NCI-H2171 treated with DMSO at 0.1 percent for 48 hours (cell line): ENCODE data around the gene CASD1.

Experiments used
- DNase-seq: peaks from one replicate; lab custom pipeline; 2025; lab: John Stamatoyannopoulos, UW

Gene CASD1

GRCh38 chr7:94580601-94581000 is 71.0 kb downstream of the CASD1 start:
- DNase-seq = peak; percentile 51

GRCh38 chr7:94584113-94584512 is 74.5 kb downstream of the CASD1 start:
- DNase-seq = no peak

GRCh38 chr7:94588075-94588474 is 78.5 kb downstream of the CASD1 start:
- DNase-seq = no peak

GRCh38 chr7:94590526-94591162 is 81.0 kb downstream of the CASD1 start:
- no peak for DNase-seq

DNA sequence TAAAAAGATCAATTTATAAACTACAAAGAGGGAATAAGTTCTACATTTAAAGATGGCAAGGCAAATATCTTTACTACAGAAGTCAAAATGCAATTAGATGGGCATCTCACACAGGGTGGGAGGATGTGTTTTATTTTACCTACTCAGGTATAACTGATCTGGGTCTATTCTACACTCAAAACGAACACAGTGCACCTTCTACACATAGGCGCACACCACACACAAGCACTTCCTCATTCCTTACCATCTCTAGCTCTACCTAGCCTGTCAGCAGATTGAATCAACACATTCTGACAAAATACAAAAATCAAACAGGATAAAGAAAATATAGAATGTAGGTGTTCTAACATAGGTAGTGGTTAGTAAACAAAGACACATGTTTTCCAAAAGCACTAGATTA is 81.6 kb downstream of the CASD1 start:
- no peak for DNase-seq

DNA sequence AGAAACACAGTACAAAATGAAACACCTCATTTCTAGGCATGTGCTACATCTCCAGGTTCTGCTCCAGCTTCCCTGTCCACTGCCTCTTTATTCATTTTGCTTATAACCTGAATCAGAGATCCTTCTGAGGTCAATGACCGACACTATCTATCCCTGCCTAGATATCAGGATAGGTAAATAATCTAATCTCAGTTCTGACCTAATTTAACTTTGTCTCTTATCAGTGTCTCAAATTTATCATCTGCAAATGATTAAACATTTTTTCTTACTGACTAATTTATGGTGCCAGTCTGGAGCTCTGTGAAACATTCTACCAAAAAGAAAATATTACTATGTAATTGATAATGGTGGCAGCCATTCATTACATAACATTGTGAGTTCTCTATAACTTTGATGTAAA is 85.3 kb downstream of the CASD1 start:
- DNase-seq = no peak

DNA sequence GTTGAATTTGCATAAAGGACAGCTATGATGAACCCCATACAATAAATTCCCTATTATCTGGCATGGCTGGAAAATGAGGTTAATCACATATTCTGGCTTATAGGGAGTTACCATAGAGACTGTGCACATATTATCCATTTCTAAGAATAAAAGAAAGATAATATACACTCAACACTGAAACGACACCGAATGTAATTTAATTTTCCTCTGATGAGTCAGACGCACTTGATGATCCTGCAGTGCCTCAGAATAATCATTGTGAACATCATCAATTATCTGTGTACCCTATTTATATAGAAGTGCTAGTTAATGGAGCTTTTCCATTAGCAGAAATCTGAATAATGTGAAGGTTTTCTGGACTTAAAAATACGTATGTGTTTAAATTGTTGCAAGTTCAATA is 86.1 kb downstream of the CASD1 start:
- no peak for DNase-seq

GRCh38 chr7:94600267-94600666 is 90.7 kb downstream of the CASD1 start:
- no peak for DNase-seq

DNA sequence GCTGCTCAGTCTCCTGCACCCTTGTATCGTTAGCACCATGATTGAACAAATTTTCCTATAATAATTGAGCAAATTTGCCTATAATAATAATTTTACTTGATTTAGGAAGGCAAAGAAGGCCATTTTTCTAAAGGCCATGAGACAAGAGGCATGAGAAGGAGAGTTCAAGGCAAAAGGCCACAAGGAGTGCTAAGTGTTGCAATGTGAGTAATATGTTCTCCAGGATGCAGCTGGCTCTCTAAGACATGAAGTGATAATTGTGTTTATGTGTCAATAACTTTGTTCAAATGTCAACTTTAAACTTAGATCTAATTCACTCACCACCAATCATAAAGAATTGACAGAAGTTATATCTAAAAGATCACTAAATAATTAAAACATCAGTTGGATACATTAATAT is 92.6 kb downstream of the CASD1 start:
- DNase-seq = no peak

GRCh38 chr7:94605031-94605430 is 95.4 kb downstream of the CASD1 start:
- DNase-seq = no peak
